GM19099 (cell line): Measurements from ENCODE around the gene SRR.

Source experiments
- POLR2A ChIP-seq: IDR thresholded peaks from 3 replicates; pipeline ENCODE4 v1.6.1; 2011; ENCODE audit warnings: low read depth; ENCODE audit not compliant: insufficient read length; ENCODE audit errors: extremely low read depth

Gene SRR

DNA sequence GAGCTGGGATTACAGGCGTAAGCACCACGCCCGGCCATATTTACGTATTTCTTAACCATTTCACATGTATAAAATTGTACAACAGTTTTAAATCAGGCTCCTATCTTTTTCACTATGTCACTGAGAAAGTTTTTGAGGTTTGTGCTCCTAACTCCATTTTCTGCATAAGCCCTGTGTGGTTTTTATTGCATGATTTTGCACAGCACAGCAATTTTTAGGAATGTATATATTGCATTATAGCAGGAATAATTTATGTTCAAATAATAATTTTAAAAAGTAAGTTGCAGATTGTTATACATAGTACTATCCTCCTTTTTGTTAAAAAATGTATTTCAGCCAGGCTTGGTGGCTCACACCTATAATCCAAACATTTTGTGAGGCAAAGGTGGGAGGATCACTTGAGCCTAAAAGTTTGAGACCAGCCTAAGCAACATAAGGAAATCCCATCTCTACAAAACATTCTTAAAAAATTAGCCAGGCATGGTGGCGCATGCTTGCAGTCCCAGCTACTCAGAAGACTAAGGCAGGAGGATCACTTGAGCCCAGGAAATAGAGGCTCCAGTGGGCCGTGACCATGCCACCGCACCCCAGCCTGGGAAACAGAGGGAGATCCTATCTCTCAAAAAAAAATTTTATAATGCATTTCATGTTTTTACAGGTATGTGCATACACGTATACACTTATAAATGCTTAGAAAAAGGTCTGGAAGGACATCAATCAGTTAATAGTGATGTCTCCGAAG lies 26.1 kb upstream of the SRR start:
- TF ChIP-seq POLR2A: no peak

DNA sequence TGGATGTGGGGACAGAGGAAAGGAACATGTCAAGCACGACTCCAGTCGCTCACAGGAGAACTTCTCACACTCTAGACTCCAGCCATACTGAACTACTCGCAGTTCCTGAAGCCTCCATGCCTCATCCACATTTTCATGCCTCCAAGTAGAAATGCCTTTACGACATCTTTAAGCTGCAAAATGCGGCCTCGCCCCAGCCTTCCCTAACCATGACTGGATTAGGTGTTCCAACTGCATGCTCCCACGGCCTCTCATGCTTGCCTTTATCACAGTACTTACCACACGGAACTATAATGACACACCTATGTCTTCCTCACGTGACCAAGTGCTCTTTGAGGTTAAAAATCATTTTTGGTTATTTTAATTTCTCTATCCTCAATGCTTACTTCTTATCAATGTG lies 24.0 kb upstream of the SRR start:
- no peak for TF ChIP-seq POLR2A

DNA sequence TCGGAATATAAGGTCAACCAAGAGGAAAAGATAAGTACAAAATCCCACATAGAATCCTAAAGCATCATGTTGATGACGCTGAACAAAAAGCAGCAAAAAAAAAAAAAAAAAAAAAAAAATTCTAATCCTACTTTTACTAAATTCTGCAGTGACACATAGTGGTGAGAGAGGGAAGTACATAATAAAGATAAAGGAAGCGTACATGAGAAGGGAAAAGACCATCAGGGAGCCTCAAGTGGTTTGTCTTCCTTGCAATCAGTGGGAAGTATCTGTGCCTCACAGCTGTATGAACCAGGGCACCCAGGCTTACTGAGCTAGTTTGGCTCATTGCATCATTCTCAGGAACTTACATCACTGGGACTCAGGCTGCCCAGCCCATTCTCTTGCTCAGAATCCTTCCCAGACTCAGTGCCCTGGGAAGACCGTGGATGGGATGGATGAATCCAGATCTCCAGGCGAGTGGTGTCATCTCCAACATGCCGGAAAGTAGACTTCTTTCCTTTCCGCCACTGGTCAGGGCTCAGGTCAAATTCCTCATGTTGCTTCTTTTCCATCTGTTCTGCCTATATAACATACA lies 21.4 kb upstream of the SRR start:
- no peak for TF ChIP-seq POLR2A

DNA sequence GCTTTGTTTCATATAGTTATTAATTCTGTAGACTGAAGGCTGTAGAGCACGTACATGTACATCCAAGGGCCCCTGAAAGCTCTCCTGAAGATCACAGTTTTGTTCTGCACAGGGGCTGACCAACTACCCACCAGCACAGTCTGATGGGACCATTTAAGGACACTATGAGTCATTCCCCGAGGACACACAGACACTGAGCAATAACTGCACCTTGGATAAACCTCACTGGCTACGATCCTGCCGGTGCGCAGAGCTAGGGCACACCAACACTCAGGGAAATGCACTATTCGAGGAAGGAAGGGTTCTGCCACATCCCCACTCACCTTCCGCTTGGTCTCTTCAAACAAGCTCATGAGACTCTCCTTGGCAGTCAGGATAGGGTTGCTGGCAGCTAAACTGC lies 20.4 kb upstream of the SRR start:
- TF ChIP-seq POLR2A: no peak

GRCh38 chr17:2289878-2290478 lies 13.8 kb upstream of the SRR start:
- no peak for TF ChIP-seq POLR2A

DNA sequence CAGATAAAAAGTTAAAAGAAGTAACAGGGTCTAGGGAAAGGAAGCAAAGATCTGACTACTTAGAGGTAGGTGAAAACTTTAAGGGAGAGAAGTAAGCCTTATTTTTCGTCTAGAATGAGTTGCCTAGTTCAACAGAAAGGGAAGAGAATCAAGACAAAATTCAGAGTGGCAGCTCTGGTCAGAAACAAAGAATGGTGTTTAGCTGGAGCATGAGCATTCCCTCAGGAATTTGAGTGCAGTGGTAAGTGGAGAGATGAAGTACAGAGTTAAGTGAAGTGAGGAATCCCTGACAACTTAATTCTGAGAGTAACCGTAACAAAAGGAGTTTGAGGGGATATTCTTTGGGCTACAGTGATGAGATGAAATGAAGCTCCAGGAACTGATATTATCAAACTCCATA lies 11.7 kb upstream of the SRR start:
- no peak for TF ChIP-seq POLR2A

GRCh38 chr17:2295575-2295974 lies 8.2 kb upstream of the SRR start:
- no peak for TF ChIP-seq POLR2A

GRCh38 chr17:2297023-2297422 lies 6.7 kb upstream of the SRR start:
- no peak for TF ChIP-seq POLR2A

- no peak for TF ChIP-seq POLR2A
Observed at GRCh38 chr17:2299136-2299535, 4.6 kb upstream of the SRR start.

DNA sequence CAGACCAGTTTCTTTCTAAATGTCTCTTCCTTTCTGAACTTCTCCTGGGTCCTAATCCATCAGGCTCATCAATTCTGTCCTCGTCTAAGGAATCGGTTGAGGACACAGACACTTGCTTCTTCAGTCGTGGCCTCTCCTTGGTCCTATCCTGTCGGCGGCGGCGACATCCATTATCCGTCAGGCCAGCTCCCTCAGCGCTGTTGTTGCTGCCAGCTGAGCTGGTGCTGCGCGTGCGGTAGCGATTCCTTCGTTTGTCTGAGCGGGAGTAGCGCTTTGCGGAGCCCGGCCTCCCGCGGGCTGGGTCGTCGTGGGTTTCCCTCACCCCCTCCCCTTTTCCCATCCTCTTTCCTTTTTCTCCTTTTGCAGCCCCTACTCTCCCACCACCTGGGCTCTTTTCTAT lies 4.0 kb upstream of the SRR start:
- TF ChIP-seq POLR2A: no peak

GRCh38 chr17:2302778-2303203 lies 959 bp upstream of the SRR start:
- TF ChIP-seq POLR2A: no peak

DNA sequence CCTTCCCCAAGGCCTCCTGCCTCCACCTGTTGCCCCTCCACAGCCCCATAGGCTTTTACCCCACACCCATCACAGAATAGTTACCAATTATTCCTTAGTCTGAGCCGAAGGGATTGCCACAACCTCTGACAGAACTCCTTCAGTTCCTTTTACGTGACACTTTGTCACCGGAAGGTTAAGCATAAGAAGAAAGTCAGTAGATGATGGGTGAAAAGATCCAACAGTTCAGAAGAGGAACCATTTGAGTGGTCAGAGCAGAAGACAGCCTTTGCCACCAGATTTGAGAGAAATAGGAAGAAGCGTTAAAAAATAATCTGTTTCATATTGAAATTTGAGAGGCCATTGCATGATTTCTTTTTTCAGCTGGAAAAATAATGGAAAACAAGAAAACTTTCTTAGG lies 1.2 kb downstream of the SRR start:
- no peak for TF ChIP-seq POLR2A

GRCh38 chr17:2309338-2310154 lies 5.8 kb downstream of the SRR start:
- TF ChIP-seq POLR2A: no peak

DNA sequence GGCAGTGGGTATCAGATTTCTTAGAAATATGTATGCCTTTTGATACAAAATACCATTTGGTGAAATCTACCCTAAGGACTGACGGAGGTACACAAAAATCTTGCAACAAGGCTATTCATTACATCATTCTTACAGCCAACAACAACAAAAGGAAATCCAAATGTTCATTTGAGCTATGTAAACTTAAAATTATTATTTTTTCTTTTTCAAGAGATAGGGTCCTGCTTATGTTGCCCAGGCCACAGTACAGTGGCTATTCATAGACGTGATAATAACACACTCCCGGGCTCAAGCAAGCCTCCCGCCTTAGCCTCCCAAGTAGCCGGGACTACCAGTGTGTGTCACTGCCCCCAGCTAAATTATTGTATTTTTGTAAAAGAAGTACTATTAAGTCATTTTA lies 9.0 kb downstream of the SRR start:
- no peak for TF ChIP-seq POLR2A

GRCh38 chr17:2317796-2318195 lies 14.0 kb downstream of the SRR start:
- no peak for TF ChIP-seq POLR2A
